Transverse colon (tissue), 4 donors: Measurements from ENCODE around the gene KCP. TPM values are rescaled to one million over a fixed set of nuclear protein-coding genes. Genes with fewer than 3 reads are reported as not detected.
A peak's percentile ranks its signal among the peaks of the same experiment; 100 is the strongest.

Experiments
- DNase-seq: peaks from one replicate; pipeline ENCODE4 v3.0.0-alpha.2; 2019
- H3K27ac ChIP-seq, 4 donors: fragments of 200-600 bp; sonication (generic); 2 replicates each; pipeline ENCODE4 v1.5.1; 2016 to 2018; ENCODE audit warnings: inconsistent platforms in 4 of 4
- H3K27me3 ChIP-seq: fragments of 200-600 bp; sonication (generic); 2 replicates; pipeline ENCODE4 v1.5.1; 2017; ENCODE audit warnings: inconsistent platforms
- H3K36me3 ChIP-seq, 4 donors: fragments of 200-600 bp; sonication (generic); 2 replicates each; pipeline ENCODE4 v1.5.1; 2017 to 2019; ENCODE audit warnings: inconsistent platforms in 4 of 4
- H3K4me1 ChIP-seq, 4 donors: fragments of 200-600 bp; sonication (generic); 2 replicates each; pipeline ENCODE4 v1.5.1; 2017 to 2020; ENCODE audit warnings: inconsistent platforms in 4 of 4
- H3K4me3 ChIP-seq, 4 donors: fragments of 200-600 bp; sonication (generic); 1 replicate in 1 of 4; 2 replicates in 3 of 4; pipeline versions ENCODE4 v1.5.1 to v1.6.1; 2017 to 2019; ENCODE audit warnings: inconsistent platforms in 4 of 4
- H3K9me3 ChIP-seq, 2 donors: fragments of 200-600 bp; sonication (generic); 2 replicates each; pipeline ENCODE4 v1.5.1; 2017 to 2019; ENCODE audit warnings: inconsistent platforms in 2 of 2
- CTCF ChIP-seq, 5 experiments: fragments of 200-600 bp in 3 of 5; fragments of 450-650 bp in 2 of 5; sonication (generic) in 3 of 5; IDR thresholded peaks; 1 replicate in 2 of 5; 2 replicates in 3 of 5; pipeline ENCODE4 v1.5.1; 2016 to 2017; ENCODE audit warnings: antibody characterized with exemption in 5 of 5, inconsistent platforms in 3 of 5, mild to moderate bottlenecking in 2 of 5, moderate library complexity in 1 of 5
- EP300 ChIP-seq: sonication (generic); formaldehyde crosslinking; IDR thresholded peaks from one replicate; pipeline ENCODE4 v1.6.1; 2017; ENCODE audit warnings: antibody characterized with exemption, low read depth
- POLR2A ChIP-seq: fragments of 450-650 bp; IDR thresholded peaks from one replicate; pipeline ENCODE4 v1.6.1; 2016; ENCODE audit warnings: antibody characterized with exemption, mild to moderate bottlenecking, moderate library complexity
- POLR2AphosphoS5 ChIP-seq, 3 donors: sonication (generic); formaldehyde crosslinking; IDR thresholded peaks; one replicate each; pipeline ENCODE4 v1.6.1; 2016; ENCODE audit warnings: antibody characterized with exemption in 3 of 3
- WGBS, 2 donors: methylation state at CpG; one replicate each; pipeline ENCODE4 v1.1.5; 2018; ENCODE audit warnings: low coverage in 1 of 2; 5-methylcytosine and 5-hydroxymethylcytosine counted together
- in situ Hi-C, 4 donors: fragments of 200-750 bp; cut with MboI; loops; one replicate each; pipeline versions ENCODE4 v1.15.0 to v1.15.1; 2017; ENCODE audit warnings: low sequenced_read_pairs in 3 of 4, low pct_ligation_motif_present in 1 of 4, low pct_unique_long_range_greater_than_20kb in 1 of 4
- intact Hi-C: fragments of 100-400 bp; cut with DNase I; formaldehyde crosslinking; loops from one replicate; pipeline ENCODE4 v1.15.1; 2023; ENCODE audit warnings: low total_unique reads
- total RNA-seq, 4 donors: library from RNA; depleted of rRNA; stranded (reverse); fragments of >200 nt; gene quantifications; one replicate each; pipeline ENCODE4 v1.1.0, GENCODE V29; 2016

Gene KCP
- total RNA-seq, 4 donors from 2014 or later: 0.32 to 0.75 (median 0.68) TPM; not detected in 1

- in situ Hi-C loops (loop anchor here in 1 of 4 donors (25.0 kb wide), 1 partner anchor 280 kb away; no protein-coding TSS in a partner anchor), intact Hi-C loops (no loop called here)
- peaks cover 26% of the 10 kb centered on the region for H3K27me3 ChIP-seq
- no peak overlapping the region for H3K27ac ChIP-seq
- peaks cover 5 to 19% (median 7%) of the 10 kb centered on the region in 4 donors for H3K4me1 ChIP-seq
- no peaks in the 10 kb centered on the region for H3K36me3 ChIP-seq
- TF ChIP-seq CTCF (IDR thresholded peaks at IDR 0.05) (no peak), POLR2A (no peak), EP300 (no peak), POLR2AphosphoS5 (IDR thresholded peaks at IDR 0.05) (no peak)
- DNase-seq: no peak
- H3K9me3 ChIP-seq: no peaks in the 10 kb centered on the region
- no peak overlapping the region for H3K4me3 ChIP-seq
- 66% methylated on average over 13 of the region's 13 CpGs; no CpG with 5 or more reads in 1 of the 2 donors for WGBS, 2 donors
These were observed 17.8 kb downstream of the KCP start for GRCh38 chr7:128892521-128893250.

- DNase-seq: no peak
- Histone ChIP-seq H3K36me3 (no peaks in the 10 kb centered on the region), H3K27me3 (peaks cover 26% of the 10 kb centered on the region), H3K4me1 (peaks cover 5 to 19% (median 7%) of the 10 kb centered on the region in 4 donors), H3K27ac (no peak overlapping the region), H3K4me3 (no peak overlapping the region), H3K9me3 (no peaks in the 10 kb centered on the region)
- in situ Hi-C loops: loop anchor here in 1 of 4 donors (25.0 kb wide), 1 partner anchor 280 kb away; no protein-coding TSS in a partner anchor
- WGBS, 2 donors: 79% methylated on average over 11 of the region's 11 CpGs; no CpG with 5 or more reads in 1 of the 2 donors
- TF ChIP-seq POLR2A (no peak), CTCF (IDR thresholded peaks at IDR 0.05) (no peak), POLR2AphosphoS5 (IDR thresholded peaks at IDR 0.05) (no peak), EP300 (no peak)
- intact Hi-C loops: no loop called here
These were observed 18.6 kb downstream of the KCP start for GRCh38 chr7:128891942-128892269.

- Histone ChIP-seq H3K4me3 (peak overlapping the region in 2 of 4 donors; percentile 35 to 44), H3K27ac (no peak overlapping the region), H3K4me1 (peaks cover 5 to 19% (median 7%) of the 10 kb centered on the region in 4 donors), H3K9me3 (no peaks in the 10 kb centered on the region), H3K36me3 (no peaks in the 10 kb centered on the region), H3K27me3 (peaks cover 26% of the 10 kb centered on the region)
- intact Hi-C loops: no loop called here
- TF ChIP-seq EP300: no peak
- no peak for TF ChIP-seq CTCF (IDR thresholded peaks at IDR 0.05)
- TF ChIP-seq POLR2A: no peak
- no peak for TF ChIP-seq POLR2AphosphoS5 (IDR thresholded peaks at IDR 0.05)
- in situ Hi-C loops: loop anchor here in 1 of 4 donors (25.0 kb wide), 1 partner anchor 279 kb away; no protein-coding TSS in a partner anchor
- WGBS, 2 donors: 33% methylated on average over 30 of the region's 41 CpGs; no CpG with 5 or more reads in 1 of the 2 donors
- no peak for DNase-seq
These were observed 19.2 kb downstream of the KCP start for GRCh38 chr7:128891110-128891941.
